ENCODE measurements around the gene CSRNP2. TPM values are rescaled to one million over a fixed set of nuclear protein-coding genes. Genes with fewer than 3 reads are reported as not detected.

Gene CSRNP2
- total and polyA plus RNA-seq, 2 of the 13 experiments (the other 11 are each of a cell fraction or from before 2014, with no cell fraction given) = 4.8 to 7.3 TPM

- peak; percentile 67; the same call in 1 of the 2 replicates for TF ChIP-seq HNRNPUL1 (IDR thresholded peaks at IDR 0.05; ENCODE audit: low read depth, low read length)
- TF ChIP-seq ZFP1 (CRISPR knock-in tag; IDR thresholded peaks at IDR 0.05) = 0 out of 2 replicates have a peak, but pooled peaks have one; percentile 31
- no peak for TF ChIP-seq GFI1 (CRISPR knock-in tag; IDR thresholded peaks at IDR 0.05; ENCODE audit: borderline replicate concordance)
- TF ChIP-seq NFIC (IDR thresholded peaks at IDR 0.05; ENCODE audit: low read length) = no peak
- no peak for TF ChIP-seq PAF1 (CRISPR knock-in tag; IDR thresholded peaks at IDR 0.05)
- TF ChIP-seq ZMAT3 (CRISPR knock-in tag; conservative IDR thresholded peaks at IDR 0.05) = peak; percentile 92
- TF ChIP-seq GMEB2 (CRISPR knock-in tag; IDR thresholded peaks at IDR 0.05; ENCODE audit: low read depth) = no peak; the same call in 1 of the 2 replicates
- no peak for TF ChIP-seq MATR3 (CRISPR knock-in tag; IDR thresholded peaks at IDR 0.05)
- TF ChIP-seq ZKSCAN1 (IDR thresholded peaks at IDR 0.05; ENCODE audit: low read length) = no peak
- peak; percentile 18 for TF ChIP-seq GATAD1 (CRISPR knock-in tag; IDR thresholded peaks at IDR 0.05)
- TF ChIP-seq SP5 (CRISPR knock-in tag; IDR thresholded peaks at IDR 0.05; ENCODE audit: borderline replicate concordance, low read depth) = no peak
- peak; percentile 95; the same call in 1 of the 2 replicates for TF ChIP-seq SMAD1 (CRISPR knock-in tag; IDR thresholded peaks at IDR 0.05; ENCODE audit: borderline replicate concordance, low read depth)
- TF ChIP-seq KDM5A (IDR thresholded peaks at IDR 0.05; ENCODE audit: borderline replicate concordance, low read length) = no peak; the same call in 1 of the 2 replicates
- TF ChIP-seq ZNF747 (CRISPR knock-in tag; IDR thresholded peaks at IDR 0.05; ENCODE audit: borderline replicate concordance) = peak; percentile 77; the same call in 1 of the 2 replicates
- peak; percentile 22; the same call in 1 of the 2 replicates for TF ChIP-seq NRL (CRISPR knock-in tag; IDR thresholded peaks at IDR 0.05; ENCODE audit: borderline replicate concordance)
- TF ChIP-seq ZNF605 (CRISPR knock-in tag; IDR thresholded peaks at IDR 0.05) = peak; percentile 95
- 0 out of 2 replicates have a peak, but pooled peaks have one; percentile 19 for TF ChIP-seq ZNF513 (CRISPR knock-in tag; conservative IDR thresholded peaks at IDR 0.05)
- peak; percentile 10; the same call in 1 of the 2 replicates for TF ChIP-seq KDM6A (CRISPR knock-in tag; IDR thresholded peaks at IDR 0.05; ENCODE audit: low read depth)
- TF ChIP-seq PRDM15 (CRISPR knock-in tag; IDR thresholded peaks at IDR 0.05) = 0 out of 2 replicates have a peak, but pooled peaks have one; percentile 17
- TF ChIP-seq KLF6 (CRISPR knock-in tag; IDR thresholded peaks at IDR 0.05) = peak; percentile 61; the same call in 1 of the 2 replicates
- peak; percentile 18 for TF ChIP-seq ZNF18 (CRISPR knock-in tag; IDR thresholded peaks at IDR 0.05; ENCODE audit: insufficient replicate concordance)
- TF ChIP-seq ZNF572 (CRISPR knock-in tag; IDR thresholded peaks at IDR 0.05) = peak; percentile 87
These were observed 57.4 kb downstream of the CSRNP2 start, which contains the start of gene SLC11A2 (continued) for GRCh38 chr12:51025836-51026638.

All from HepG2 (cell line).